HepG2 (cell line): Measurements from ENCODE around the gene MTSS2. TPM values are rescaled to one million over a fixed set of nuclear protein-coding genes. Genes with fewer than 3 reads are reported as not detected.

Experiments used
- FOSL2 ChIP-seq: sonication (generic); formaldehyde crosslinking; IDR thresholded peaks from 2 replicates; pipeline ENCODE4 v1.4.0; 2020; ENCODE audit warnings: missing genetic modification reagents
- GFI1 ChIP-seq: sonication (generic); formaldehyde crosslinking; IDR thresholded peaks from 2 replicates; pipeline ENCODE4 v1.5.0; 2020; ENCODE audit warnings: missing genetic modification reagents, mild to moderate bottlenecking, borderline replicate concordance
- HNRNPH1 ChIP-seq: fragments of 200-400 bp; formaldehyde crosslinking; optimal IDR thresholded peaks from 2 replicates; pipeline ENCODE3; 2017; ENCODE audit warnings: mild to moderate bottlenecking, low read depth, low read length
- MYNN ChIP-seq: sonication (generic); formaldehyde crosslinking; IDR thresholded peaks from 2 replicates; pipeline ENCODE4 v1.4.0; 2020; ENCODE audit warnings: mild to moderate bottlenecking, low read depth, missing genetic modification reagents
- NFE2 ChIP-seq: sonication (generic); formaldehyde crosslinking; IDR thresholded peaks from 2 replicates; pipeline ENCODE4 v1.4.0; 2020; ENCODE audit warnings: missing genetic modification reagents
- PAWR ChIP-seq: sonication (generic); formaldehyde crosslinking; IDR thresholded peaks from 2 replicates; pipeline ENCODE4 v1.4.0; 2020; ENCODE audit warnings: missing genetic modification reagents, mild to moderate bottlenecking, borderline replicate concordance
- RBM39 ChIP-seq: fragments of 200-400 bp; formaldehyde crosslinking; IDR thresholded peaks from one replicate; pipeline ENCODE4 v1.6.1; 2018; ENCODE audit warnings: antibody characterized with exemption, mild to moderate bottlenecking, low read depth, low read length; ENCODE audit not compliant: poor library complexity, severe bottlenecking
- RELA ChIP-seq: sonication (generic); formaldehyde crosslinking; IDR thresholded peaks from 2 replicates; pipeline ENCODE4 v1.4.0; 2020; ENCODE audit warnings: missing genetic modification reagents
- SCMH1 ChIP-seq: sonication (generic); formaldehyde crosslinking; IDR thresholded peaks from 2 replicates; pipeline ENCODE4 v1.9.0; 2021; ENCODE audit warnings: missing genetic modification reagents, mild to moderate bottlenecking, borderline replicate concordance
- STAT5B ChIP-seq: sonication (generic); formaldehyde crosslinking; IDR thresholded peaks from 2 replicates; pipeline ENCODE4 v1.4.0; 2020; ENCODE audit warnings: missing genetic modification reagents
- ZBTB49 ChIP-seq: sonication (generic); formaldehyde crosslinking; IDR thresholded peaks from 2 replicates; pipeline ENCODE4 v1.4.0; 2020; ENCODE audit warnings: missing genetic modification reagents, borderline replicate concordance
- ZMYM4 ChIP-seq: sonication (generic); formaldehyde crosslinking; IDR thresholded peaks from 2 replicates; pipeline ENCODE4 v1.8.1; 2023; ENCODE audit warnings: mild to moderate bottlenecking, missing genetic modification reagents
- ZNF18 ChIP-seq: sonication (generic); formaldehyde crosslinking; IDR thresholded peaks from 2 replicates; pipeline ENCODE4 v1.8.0; 2022; ENCODE audit warnings: mild to moderate bottlenecking, missing genetic modification reagents; ENCODE audit not compliant: insufficient replicate concordance
- ZNF407 ChIP-seq: sonication (generic); formaldehyde crosslinking; IDR thresholded peaks from one replicate; pipeline ENCODE4 v1.5.1; 2020; ENCODE audit warnings: mild to moderate bottlenecking, missing genetic modification reagents; ENCODE audit errors: not compliant biosample characterization
- ZNF562 ChIP-seq: sonication (generic); formaldehyde crosslinking; IDR thresholded peaks from 2 replicates; pipeline ENCODE4 v1.8.0; 2022; ENCODE audit warnings: missing genetic modification reagents, borderline replicate concordance
- ZNF879 ChIP-seq: sonication (generic); formaldehyde crosslinking; IDR thresholded peaks from 2 replicates; pipeline ENCODE4 v1.8.1; 2023; ENCODE audit warnings: missing genetic modification reagents
- ZSCAN22 ChIP-seq: sonication (generic); formaldehyde crosslinking; IDR thresholded peaks from 2 replicates; pipeline ENCODE4 v1.4.0; 2020; ENCODE audit warnings: mild to moderate bottlenecking, missing genetic modification reagents
- polyA plus RNA-seq, 8 experiments: library from polyadenylated mRNA; depleted of rRNA in 3 of 8; stranded (reverse) in 7 of 8; unstranded in 1 of 8; fragments of >200 nt; fragmentation: Illumina TruSeq in 4 of 8; extraction: Trizol in 4 of 8; gene quantifications; 2 replicates each; pipeline versions ENCODE4 v1.2.1 to v1.2.3, GENCODE V29; 2011 to 2016; ENCODE audit warnings: low read depth in 4 of 8, missing spikeins in 1 of 8, mixed read lengths in 1 of 8; ENCODE audit not compliant: insufficient read depth in 1 of 8
- total RNA-seq, 5 experiments: library from RNA; depleted of rRNA; stranded (reverse); fragments of >200 nt; fragmentation: Illumina TruSeq; extraction: Trizol; gene quantifications; 2 replicates each; pipeline ENCODE4 v1.2.3, GENCODE V29; 2016; ENCODE audit warnings: low read depth in 1 of 5

Gene MTSS2
- total and polyA plus RNA-seq, 2 of the 13 experiments (the other 11 are each of a cell fraction or from before 2014, with no cell fraction given), result 132 to 242 TPM

GRCh38 chr16:70683146-70683944 is 2.5 kb downstream of the MTSS2 start (continued):
- TF ChIP-seq PAWR (CRISPR knock-in tag) (no peak), ZNF562 (CRISPR knock-in tag) (no peak), ZBTB49 (no peak), ZNF407 (CRISPR knock-in tag) (no peak), ZSCAN22 (CRISPR knock-in tag) (no peak), RELA (CRISPR knock-in tag) (no peak), ZMYM4 (CRISPR knock-in tag) (no peak), NFE2 (no peak), MYNN (CRISPR knock-in tag) (no peak; the same call in 1 of the 2 replicates), ZNF879 (CRISPR knock-in tag) (0 out of 2 replicates have a peak, but pooled peaks have one; percentile 46), GFI1 (CRISPR knock-in tag) (0 out of 2 replicates have a peak, but pooled peaks have one; percentile 2), ZNF18 (CRISPR knock-in tag) (no peak), SCMH1 (CRISPR knock-in tag) (no peak), STAT5B (CRISPR knock-in tag) (no peak), RBM39 (no peak), FOSL2 (CRISPR knock-in tag) (peak; percentile 0), HNRNPH1 (no peak)
